PC-9 (cell line): ENCODE data around the gene KDM4B. TPM values are rescaled to one million over a fixed set of nuclear protein-coding genes. Genes with fewer than 3 reads are reported as not detected.

Experiments
- BruUV-seq: library from RNA; stranded (reverse); fragments of 400-500 nt; replicated peaks from 2 replicates; lab custom pipeline; 2021; lab: Mats Ljungman, UMichigan
- CTCF ChIA-PET: fragments of 300-600 bp; sonication (Branson Sonifier 250); formaldehyde crosslinking; loops from one replicate; lab custom pipeline; 2022; ENCODE audit warnings: antibody characterized with exemption; lab: Charles Lee
- POLR2A ChIA-PET: fragments of 300-600 bp; sonication (Branson Sonifier 250); formaldehyde crosslinking; loops from one replicate; lab custom pipeline; 2022; ENCODE audit warnings: antibody characterized with exemption; ENCODE audit not compliant: unreplicated experiment; lab: Charles Lee
- DNase-seq, 2 experiments: peaks; one replicate each; pipeline versions ENCODE4 v3.0.0 to v3.0.0-alpha.2; 2015 to 2022; ENCODE audit warnings: mixed read lengths in 1 of 2
- H2AFZ ChIP-seq: fragments of 200-600 bp; sonication (generic); 2 replicates; pipeline ENCODE4 v1.8.1; 2017; ENCODE audit warnings: antibody characterized with exemption
- H3F3A ChIP-seq: fragments of 200-600 bp; sonication (generic); 2 replicates; pipeline ENCODE4 v1.8.1; 2017; ENCODE audit warnings: antibody characterized with exemption, mild to moderate bottlenecking, low read depth; ENCODE audit not compliant: insufficient read depth
- H3K27ac ChIP-seq: fragments of 200-600 bp; sonication (generic); 2 replicates; pipeline ENCODE4 v1.6.1; 2016; ENCODE audit warnings: mixed run types
- H3K27me3 ChIP-seq: fragments of 200-600 bp; sonication (generic); 2 replicates; pipeline ENCODE4 v1.6.1; 2016; ENCODE audit warnings: low read depth, mixed run types; ENCODE audit not compliant: insufficient read depth
- H3K36me3 ChIP-seq: fragments of 200-600 bp; sonication (generic); 2 replicates; pipeline ENCODE4 v1.6.1; 2016; ENCODE audit warnings: low read depth, mixed run types
- H3K4me1 ChIP-seq: fragments of 200-600 bp; sonication (generic); replicated peaks from 2 replicates; pipeline ENCODE4 v1.6.1; 2016; ENCODE audit warnings: mixed run types; ENCODE audit not compliant: insufficient read depth
- H3K4me2 ChIP-seq: fragments of 200-600 bp; sonication (generic); 2 replicates; pipeline ENCODE4 v1.6.1; 2017; ENCODE audit warnings: mixed run types
- H3K4me3 ChIP-seq: fragments of 200-600 bp; sonication (generic); 2 replicates; pipeline ENCODE4 v1.6.1; 2016; ENCODE audit warnings: mixed run types
- H3K79me2 ChIP-seq: fragments of 200-600 bp; sonication (generic); 2 replicates; pipeline ENCODE4 v1.6.1; 2017; ENCODE audit warnings: low read depth, mixed run types
- H3K9me2 ChIP-seq: fragments of 200-600 bp; sonication (generic); 2 replicates; pipeline ENCODE4 v1.8.1; 2017; ENCODE audit warnings: mild to moderate bottlenecking; ENCODE audit not compliant: insufficient read depth
- H3K9me3 ChIP-seq: fragments of 200-600 bp; sonication (generic); 2 replicates; pipeline ENCODE4 v1.8.1; 2016; ENCODE audit warnings: low read depth; ENCODE audit not compliant: insufficient read depth
- H4K20me1 ChIP-seq: fragments of 200-600 bp; sonication (generic); 2 replicates; pipeline ENCODE4 v1.8.1; 2017; ENCODE audit not compliant: insufficient read depth
- EZH2 ChIP-seq: fragments of 200-600 bp; sonication (generic); IDR thresholded peaks from 2 replicates; pipeline ENCODE4 v1.8.0; 2017; ENCODE audit warnings: antibody characterized with exemption, low read depth
- intact Hi-C: fragments of 100-400 bp; cut with micrococcal nuclease; formaldehyde crosslinking; loops from one replicate; pipeline ENCODE4 v1.10.0; 2022; ENCODE audit not compliant: unreplicated experiment
- total RNA-seq: library from RNA; stranded (reverse); gene quantifications from 2 replicates; pipeline ENCODE4 v1.2.3, GENCODE V29; 2021
- TF ChIP-seq, protein P1 (sequence below): fragments of 200-600 bp; sonication (generic); conservative IDR thresholded peaks from 2 replicates; pipeline ENCODE4 v1.6.1; 2017; ENCODE audit warnings: mixed run types, antibody characterized with exemption, mild to moderate bottlenecking, moderate library complexity

Gene KDM4B
- total RNA-seq, 1 experiment from 2014 or later = 19.5 TPM

DNA sequence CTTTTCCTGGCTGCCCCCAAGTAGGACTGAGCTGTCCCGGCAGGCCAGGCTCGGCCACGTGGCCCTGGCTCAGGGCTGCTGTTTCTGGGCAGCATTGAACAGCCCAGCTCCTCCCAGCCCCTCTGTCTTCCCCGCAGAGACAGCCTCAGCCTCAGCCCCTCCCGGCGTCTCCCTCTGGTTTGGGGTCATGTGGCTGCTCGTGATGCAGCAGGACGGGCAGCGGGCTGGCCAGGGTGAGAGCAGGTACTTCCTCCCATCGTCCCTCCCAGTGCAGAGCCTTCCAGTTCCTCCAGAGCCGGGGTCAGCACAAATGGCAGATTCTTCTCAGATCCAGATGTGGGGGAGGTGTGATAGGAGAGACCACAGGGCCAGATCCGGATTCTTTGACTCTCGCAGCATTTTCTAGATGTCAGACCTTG lies 114.6 kb downstream of the KDM4B start:
- POLR2A ChIA-PET = no interaction called here
- H3K27ac ChIP-seq = no peak overlapping the region
- BruUV-seq = no TSS peak
- no peaks in the 10 kb centered on the region for H4K20me1 ChIP-seq
- no peak overlapping the region for H3K4me2 ChIP-seq
- H3K79me2 ChIP-seq = no peaks in the 10 kb centered on the region
- no peak overlapping the region for H3K4me3 ChIP-seq
- no peaks in the 10 kb centered on the region for H3K9me3 ChIP-seq
- H3F3A ChIP-seq = no peaks in the 10 kb centered on the region
- CTCF ChIA-PET = no interaction called here
- no peak overlapping the region for H2AFZ ChIP-seq
- H3K4me1 ChIP-seq = no peaks in the 10 kb centered on the region
- no peaks in the 10 kb centered on the region for H3K9me2 ChIP-seq
- intact Hi-C loops = no loop called here
- no peaks in the 10 kb centered on the region for H3K27me3 ChIP-seq
- no peaks in the 10 kb centered on the region for H3K36me3 ChIP-seq
- DNase-seq = no peak
- no peak for TF ChIP-seq EZH2
- TF ChIP-seq, protein P1, sequence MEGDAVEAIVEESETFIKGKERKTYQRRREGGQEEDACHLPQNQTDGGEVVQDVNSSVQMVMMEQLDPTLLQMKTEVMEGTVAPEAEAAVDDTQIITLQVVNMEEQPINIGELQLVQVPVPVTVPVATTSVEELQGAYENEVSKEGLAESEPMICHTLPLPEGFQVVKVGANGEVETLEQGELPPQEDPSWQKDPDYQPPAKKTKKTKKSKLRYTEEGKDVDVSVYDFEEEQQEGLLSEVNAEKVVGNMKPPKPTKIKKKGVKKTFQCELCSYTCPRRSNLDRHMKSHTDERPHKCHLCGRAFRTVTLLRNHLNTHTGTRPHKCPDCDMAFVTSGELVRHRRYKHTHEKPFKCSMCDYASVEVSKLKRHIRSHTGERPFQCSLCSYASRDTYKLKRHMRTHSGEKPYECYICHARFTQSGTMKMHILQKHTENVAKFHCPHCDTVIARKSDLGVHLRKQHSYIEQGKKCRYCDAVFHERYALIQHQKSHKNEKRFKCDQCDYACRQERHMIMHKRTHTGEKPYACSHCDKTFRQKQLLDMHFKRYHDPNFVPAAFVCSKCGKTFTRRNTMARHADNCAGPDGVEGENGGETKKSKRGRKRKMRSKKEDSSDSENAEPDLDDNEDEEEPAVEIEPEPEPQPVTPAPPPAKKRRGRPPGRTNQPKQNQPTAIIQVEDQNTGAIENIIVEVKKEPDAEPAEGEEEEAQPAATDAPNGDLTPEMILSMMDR = no peak

- H3K36me3 ChIP-seq = no peaks in the 10 kb centered on the region
Observed at GRCh38 chr19:5085566-5085965, 116.7 kb downstream of the KDM4B start.

GRCh38 chr19:5086230-5086629 lies 117.3 kb downstream of the KDM4B start:
- H3K4me2 ChIP-seq = no peak overlapping the region
- no peak overlapping the region for H3K4me3 ChIP-seq
- ChIA-PET CTCF (no interaction called here), POLR2A (interaction anchor here (0.6 kb wide), 1 partner anchor 135 kb away, joined by 3 read pairs; no protein-coding TSS in a partner anchor)
- H3K79me2 ChIP-seq = no peaks in the 10 kb centered on the region
- H3K9me3 ChIP-seq = no peaks in the 10 kb centered on the region
- H3K4me1 ChIP-seq = no peaks in the 10 kb centered on the region
- TF ChIP-seq, protein P1 = no peak
- no peak for TF ChIP-seq EZH2
- H3K36me3 ChIP-seq = no peaks in the 10 kb centered on the region
- no peaks in the 10 kb centered on the region for H3F3A ChIP-seq
- no peak overlapping the region for H3K27ac ChIP-seq
- intact Hi-C loops = no loop called here
- no peaks in the 10 kb centered on the region for H3K27me3 ChIP-seq
- H3K9me2 ChIP-seq = no peaks in the 10 kb centered on the region
- no TSS peak for BruUV-seq
- H2AFZ ChIP-seq = no peak overlapping the region
- H4K20me1 ChIP-seq = no peaks in the 10 kb centered on the region
- DNase-seq = no peak

More at GRCh38 chr19:5085566-5085965, 116.7 kb downstream of the KDM4B start:
- Histone ChIP-seq H3K9me3 (no peaks in the 10 kb centered on the region), H3K4me2 (no peak overlapping the region), H3K27ac (no peak overlapping the region), H3F3A (no peaks in the 10 kb centered on the region), H3K79me2 (no peaks in the 10 kb centered on the region), H3K4me1 (no peaks in the 10 kb centered on the region), H3K4me3 (no peak overlapping the region), H2AFZ (no peak overlapping the region), H3K9me2 (no peaks in the 10 kb centered on the region), H4K20me1 (no peaks in the 10 kb centered on the region), H3K27me3 (no peaks in the 10 kb centered on the region)
- TF ChIP-seq, protein P1 = no peak
- no peak for TF ChIP-seq EZH2
- ChIA-PET POLR2A (no interaction called here), CTCF (no interaction called here)
- no TSS peak for BruUV-seq
- DNase-seq = no peak
- intact Hi-C loops = no loop called here
